ENCODE measurements around the gene RMI2.
"Not testable (repeated sequence)": the region's sequence is repeated elsewhere in the genome, so short reads cannot be mapped to it uniquely, and the experiment has no call there.

Gene RMI2

GRCh38 chr16:11355862-11356261 lies 10.6 kb downstream of the RMI2 start:
- DNase-seq (ENCODE audit: low spot score) = no peak

- DNase-seq (ENCODE audit: low spot score) = peak; percentile 53
Measured at GRCh38 chr16:11356573-11357331, 11.5 kb downstream of the RMI2 start.

GRCh38 chr16:11358531-11358930 lies 13.3 kb downstream of the RMI2 start:
- no peak for DNase-seq (ENCODE audit: low spot score)

GRCh38 chr16:11359370-11359769 lies 14.1 kb downstream of the RMI2 start:
- no peak for DNase-seq (ENCODE audit: low spot score)

GRCh38 chr16:11360641-11361373 lies 15.5 kb downstream of the RMI2 start:
- DNase-seq (ENCODE audit: low spot score) = no peak

- DNase-seq (ENCODE audit: low spot score) = peak; percentile 23
Measured at GRCh38 chr16:11361701-11362451, 16.6 kb downstream of the RMI2 start.

GRCh38 chr16:11363927-11364258 lies 18.6 kb downstream of the RMI2 start:
- DNase-seq (ENCODE audit: low spot score) = no peak

GRCh38 chr16:11367483-11367906 lies 22.2 kb downstream of the RMI2 start:
- DNase-seq (ENCODE audit: low spot score) = no peak

GRCh38 chr16:11370084-11370931 lies 25.0 kb downstream of the RMI2 start:
- no peak for DNase-seq (ENCODE audit: low spot score)

GRCh38 chr16:11370932-11371279 lies 25.6 kb downstream of the RMI2 start:
- not testable (repeated sequence) for DNase-seq (ENCODE audit: low spot score)

GRCh38 chr16:11372073-11372828 lies 27.0 kb downstream of the RMI2 start:
- no peak for DNase-seq (ENCODE audit: low spot score)

- DNase-seq (ENCODE audit: low spot score) = no peak
Measured at GRCh38 chr16:11372829-11373306, 27.6 kb downstream of the RMI2 start.

- DNase-seq (ENCODE audit: low spot score) = no peak
Measured at GRCh38 chr16:11374255-11374654, 29.0 kb downstream of the RMI2 start.

GRCh38 chr16:11377154-11377553 lies 31.9 kb downstream of the RMI2 start:
- no peak for DNase-seq (ENCODE audit: low spot score)

- not testable (repeated sequence) for DNase-seq (ENCODE audit: low spot score)
Measured at GRCh38 chr16:11378951-11379350, 33.7 kb downstream of the RMI2 start.

- DNase-seq (ENCODE audit: low spot score) = peak; percentile 37
Measured at GRCh38 chr16:11379420-11379819, 34.2 kb downstream of the RMI2 start.

GRCh38 chr16:11380836-11381235 lies 35.6 kb downstream of the RMI2 start:
- DNase-seq (ENCODE audit: low spot score) = no peak

GRCh38 chr16:11383481-11384183 lies 38.4 kb downstream of the RMI2 start:
- DNase-seq (ENCODE audit: low spot score) = no peak

GRCh38 chr16:11384184-11384955 lies 39.1 kb downstream of the RMI2 start:
- DNase-seq (ENCODE audit: low spot score) = no peak
